GM04503 (cell line): ENCODE results near the gene VTI1A.

ENCODE experiments used
- DNase-seq: peaks from one replicate; pipeline ENCODE4 v3.0.0-alpha.2; 2012; ENCODE audit warnings: low read depth

VTI1A gene

DNA sequence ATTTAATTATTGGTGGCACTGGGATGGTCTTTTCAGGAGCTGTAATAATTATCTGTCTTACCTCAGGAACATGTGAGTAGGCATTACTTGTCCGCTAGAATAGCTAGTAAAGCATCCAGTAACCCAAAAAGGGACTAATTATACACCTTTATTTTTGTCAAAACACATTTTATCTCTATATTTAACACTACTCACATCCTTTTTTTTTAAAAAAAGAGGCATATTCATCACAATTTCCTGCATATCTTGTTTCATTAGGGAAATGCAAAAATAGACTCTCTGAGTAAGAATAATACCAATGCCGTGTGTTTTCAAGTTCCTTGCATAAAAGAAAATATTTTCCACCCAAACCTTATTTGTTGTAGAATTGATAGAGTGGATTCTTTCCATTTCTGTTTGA, 99.5 kb downstream of the VTI1A start:
- no peak for DNase-seq

DNA sequence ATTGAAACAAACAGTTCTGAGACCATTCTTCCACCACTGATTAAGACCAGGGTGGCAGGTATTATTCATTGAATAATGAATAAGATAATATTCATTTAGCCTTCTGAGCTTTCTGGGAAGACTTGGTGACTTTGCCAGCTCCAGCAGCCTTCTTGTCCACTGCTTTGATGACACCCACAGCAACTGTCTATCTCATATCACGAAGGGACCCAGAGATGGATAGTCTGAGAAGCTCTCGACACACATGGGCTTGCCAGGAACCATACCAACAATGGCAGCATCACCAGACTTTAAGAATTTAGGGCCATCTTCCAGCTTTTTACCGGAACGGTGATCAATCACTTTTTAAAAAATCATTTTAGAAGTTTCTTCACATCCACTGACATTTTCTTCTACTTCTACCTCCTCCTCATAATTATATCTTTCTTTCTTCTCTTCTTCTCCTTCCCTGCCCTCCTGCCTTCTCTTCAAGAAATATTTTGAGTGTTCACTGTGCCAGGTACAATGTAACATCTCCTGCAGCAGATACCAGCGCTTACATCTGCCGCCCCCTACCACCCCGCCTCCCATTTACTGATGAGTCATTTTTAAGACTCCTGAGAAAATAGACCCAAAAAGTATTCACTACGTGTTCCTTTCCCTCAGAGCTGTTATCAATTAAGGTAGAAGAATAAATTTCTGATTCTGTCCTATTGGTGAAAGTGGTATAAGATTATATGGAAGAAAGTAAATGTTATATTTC, 101.7 kb downstream of the VTI1A start:
- DNase-seq = no peak

- DNase-seq = no peak
Measured at GRCh38 chr10:112552593-112553110, 105.6 kb downstream of the VTI1A start.

DNA sequence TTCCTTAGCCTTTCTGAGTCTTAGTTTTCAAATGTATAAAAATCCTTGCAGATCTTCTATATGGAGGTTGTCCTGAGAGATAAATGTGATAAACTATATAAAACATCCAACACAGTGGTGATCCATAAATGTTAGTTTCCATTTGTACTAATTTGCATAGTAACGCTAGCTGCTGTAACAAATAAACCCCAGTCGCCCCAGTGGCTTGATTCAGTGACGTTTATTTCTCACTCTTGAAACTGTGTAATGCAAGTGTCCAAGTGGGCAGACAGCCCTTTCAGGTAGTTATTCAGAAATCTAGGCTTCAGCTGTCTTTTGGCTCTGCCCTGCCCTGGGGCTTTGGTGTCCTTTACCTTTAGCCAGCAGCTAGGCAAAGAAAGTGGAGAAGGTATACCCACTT, 106.3 kb downstream of the VTI1A start:
- DNase-seq = no peak

DNA sequence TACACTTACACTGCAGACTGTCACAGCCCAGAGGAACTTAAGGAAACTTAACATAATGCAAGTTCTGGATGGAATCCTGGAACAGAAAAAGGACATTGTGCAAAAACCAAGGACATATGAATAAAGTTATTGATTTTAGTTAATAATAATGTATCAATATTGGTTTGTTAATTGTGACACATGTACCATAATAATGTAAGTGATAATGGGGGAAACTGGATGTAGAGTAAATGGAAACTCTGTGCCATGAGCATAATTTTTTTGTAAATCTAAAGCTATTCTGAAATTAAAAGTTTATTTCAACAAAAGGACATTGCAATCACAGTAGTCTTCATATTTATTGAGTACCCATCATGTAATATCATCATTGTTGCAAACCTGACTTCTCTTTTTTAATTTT, 107.2 kb downstream of the VTI1A start:
- no peak for DNase-seq

DNA sequence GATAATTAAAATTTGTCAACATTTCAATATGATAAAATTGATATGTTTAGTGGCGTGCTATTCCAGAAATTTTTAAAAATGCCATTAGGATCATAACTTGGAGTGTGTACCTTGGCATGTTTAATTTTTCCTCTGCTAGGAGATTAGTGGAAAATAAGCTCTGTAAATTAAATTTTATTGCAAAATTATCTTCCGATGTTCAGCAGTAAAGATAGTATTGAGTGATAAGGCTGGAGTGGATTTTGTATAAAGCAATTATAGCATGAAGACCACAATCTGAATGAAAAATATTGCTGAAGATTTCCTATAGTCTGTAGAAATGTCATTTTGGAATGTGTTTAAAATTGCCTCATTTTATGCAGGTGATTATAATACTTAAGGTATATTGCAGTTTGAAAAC, 110.2 kb downstream of the VTI1A start:
- DNase-seq = no peak

DNA sequence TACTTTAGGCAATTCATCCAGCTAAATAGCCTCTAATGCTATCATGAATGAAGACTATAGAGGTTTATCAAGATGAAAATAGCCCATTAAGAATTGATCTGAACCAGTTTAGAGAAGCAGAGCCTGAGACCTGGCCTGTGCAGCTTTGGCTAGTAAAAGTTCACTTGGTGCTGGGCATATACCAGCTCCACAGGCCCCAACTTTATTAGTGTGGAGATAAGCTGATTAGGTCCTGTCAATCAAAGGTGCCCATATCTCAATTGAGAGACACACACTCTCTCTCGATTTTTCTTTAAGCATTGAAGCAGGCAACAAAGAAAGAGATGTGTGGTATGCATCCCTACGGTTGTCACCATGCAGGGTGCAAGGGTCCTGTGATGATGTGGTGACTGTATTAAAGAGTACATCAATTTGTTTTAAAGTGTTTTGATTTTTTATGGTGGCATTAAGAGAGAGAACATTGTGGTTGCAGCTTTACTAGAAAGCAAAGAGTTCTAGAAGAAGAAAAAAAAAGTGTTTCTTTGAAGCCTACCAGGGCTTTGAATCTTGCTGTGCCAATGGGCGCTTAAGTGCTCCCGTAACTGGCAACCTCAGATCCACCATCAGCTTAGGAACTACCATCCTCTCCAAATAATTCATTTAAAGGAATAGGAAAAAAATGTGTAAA, 111.6 kb downstream of the VTI1A start:
- DNase-seq = no peak

- DNase-seq = no peak
Measured at GRCh38 chr10:112559349-112559748, 112.3 kb downstream of the VTI1A start.

DNA sequence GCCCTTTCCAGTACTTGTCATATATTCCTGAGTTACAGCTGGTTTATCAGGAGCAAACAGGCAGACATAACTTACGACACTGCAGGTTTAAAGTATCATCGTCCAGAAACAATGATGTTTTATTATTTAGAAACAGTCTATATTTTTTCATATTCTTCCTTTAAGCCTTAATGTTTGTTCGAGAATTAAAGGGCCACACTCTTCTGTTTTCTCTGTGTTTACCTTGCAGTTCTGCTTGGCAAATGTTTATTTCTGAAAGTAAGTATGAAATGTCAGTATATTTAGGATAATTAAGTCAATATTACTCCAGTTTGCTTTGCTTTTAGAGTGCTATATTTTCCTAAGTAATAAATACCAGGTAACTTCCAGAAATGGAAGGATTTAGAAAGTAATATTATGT, 115.1 kb downstream of the VTI1A start:
- DNase-seq = no peak

DNA sequence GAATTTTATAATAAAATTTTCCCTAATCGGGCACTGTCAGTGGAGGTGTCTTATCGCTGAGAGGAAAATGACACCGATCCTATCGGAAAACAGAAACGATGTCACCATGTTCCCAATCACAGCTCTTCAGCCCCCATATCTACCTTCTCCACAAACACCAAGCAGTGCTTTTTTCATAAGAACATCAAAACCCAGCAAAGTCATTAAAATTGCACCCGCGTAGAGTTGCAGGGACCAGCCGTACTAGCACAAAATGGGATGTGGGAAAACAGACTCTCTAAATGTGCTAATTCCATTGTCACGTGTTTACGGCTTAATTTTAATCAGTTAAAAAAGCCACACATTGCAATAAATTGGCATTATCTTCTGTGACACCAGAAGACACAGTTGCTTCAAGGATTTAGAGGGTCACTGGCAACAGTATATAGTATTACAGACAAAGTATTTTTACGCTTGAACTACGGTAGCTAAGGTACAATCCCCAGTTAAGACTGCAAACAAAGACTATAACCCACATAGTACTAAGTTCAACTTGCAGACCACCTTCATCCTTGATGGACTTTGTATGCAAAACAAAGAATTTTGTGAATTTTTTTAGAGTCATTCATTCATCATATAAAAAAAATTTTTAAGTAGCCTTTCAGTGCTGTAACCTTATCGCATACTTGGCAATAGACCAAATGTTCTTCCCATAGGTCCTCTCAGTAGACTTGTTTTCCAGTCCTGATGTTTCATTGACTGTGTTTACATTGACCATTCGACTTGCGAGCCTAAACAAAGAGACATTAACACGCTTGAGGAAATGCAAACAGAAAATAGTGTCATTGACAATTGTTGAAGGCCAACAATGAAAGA, 116.0 kb downstream of the VTI1A start:
- DNase-seq = no peak

GRCh38 chr10:112564337-112564736, 117.3 kb downstream of the VTI1A start:
- no peak for DNase-seq

DNA sequence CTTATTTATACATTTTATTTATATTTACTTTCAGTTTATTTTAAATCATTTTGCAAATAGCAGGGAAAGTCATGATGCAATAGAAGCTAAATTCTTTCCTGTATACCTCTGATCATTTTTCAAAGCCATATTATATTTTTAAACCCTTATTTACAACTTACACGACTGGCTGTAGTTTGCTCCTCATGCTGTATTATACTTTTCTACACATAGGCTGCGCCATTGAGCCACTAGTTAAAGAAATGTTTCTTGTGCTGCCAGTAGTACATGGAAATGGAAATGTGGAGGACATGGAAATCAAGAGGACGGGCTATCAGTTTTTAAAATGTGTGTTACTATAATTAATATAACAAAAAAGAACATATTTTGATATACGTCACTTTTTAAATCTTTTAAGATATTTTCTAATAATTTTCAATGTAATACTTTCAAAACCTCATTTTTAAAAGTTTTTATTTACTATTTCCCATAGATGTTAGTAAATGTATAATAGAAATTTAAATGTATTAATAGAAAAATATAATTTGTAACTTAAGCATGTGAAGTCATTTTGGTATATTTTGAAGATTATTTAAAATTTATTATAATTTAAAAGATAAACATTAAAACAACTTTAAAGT, 118.5 kb downstream of the VTI1A start:
- DNase-seq = no peak

DNA sequence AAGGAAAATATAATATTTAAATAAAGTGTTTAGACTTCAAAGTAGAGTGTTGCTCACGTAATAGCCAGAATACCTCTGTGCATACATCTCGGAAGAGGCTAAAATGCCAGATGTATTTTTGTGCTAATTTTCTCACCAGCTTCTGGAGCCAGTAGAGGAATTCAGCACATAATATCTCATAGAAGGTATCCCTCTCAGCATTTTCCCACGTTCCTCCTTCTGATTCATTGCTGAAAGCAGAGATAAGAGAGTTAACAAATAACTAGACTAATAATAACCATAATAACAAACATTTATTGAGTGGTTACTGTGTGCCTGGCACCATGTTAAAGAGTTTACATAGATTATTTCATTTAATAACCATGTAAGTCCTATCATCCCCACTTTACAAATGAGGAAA, 123.6 kb downstream of the VTI1A start:
- DNase-seq = no peak

GRCh38 chr10:112579578-112579977, 132.6 kb downstream of the VTI1A start:
- DNase-seq = no peak

DNA sequence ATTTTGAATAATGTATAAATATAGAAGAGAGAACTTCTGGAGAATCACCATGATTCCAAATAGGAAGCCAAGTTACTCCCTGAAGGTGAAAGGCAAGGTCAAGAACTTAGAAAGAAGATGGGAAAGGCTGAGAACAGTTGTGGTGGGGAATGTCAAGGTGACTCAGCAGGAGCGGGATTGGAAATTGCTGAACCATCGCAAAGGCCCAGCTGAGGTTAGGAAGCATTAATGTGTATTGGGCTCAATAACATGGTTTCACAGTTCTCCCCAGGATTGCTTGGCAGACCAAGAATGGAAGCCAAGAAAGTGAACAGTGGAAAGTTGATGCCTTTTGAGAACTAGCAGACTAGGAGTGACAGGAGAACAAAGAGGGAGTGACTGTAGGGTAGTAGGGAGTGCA, 133.3 kb downstream of the VTI1A start:
- no peak for DNase-seq

- no peak for DNase-seq
Measured at GRCh38 chr10:112581921-112582320, 134.9 kb downstream of the VTI1A start.

GRCh38 chr10:112583236-112583939, 136.4 kb downstream of the VTI1A start:
- DNase-seq = no peak

DNA sequence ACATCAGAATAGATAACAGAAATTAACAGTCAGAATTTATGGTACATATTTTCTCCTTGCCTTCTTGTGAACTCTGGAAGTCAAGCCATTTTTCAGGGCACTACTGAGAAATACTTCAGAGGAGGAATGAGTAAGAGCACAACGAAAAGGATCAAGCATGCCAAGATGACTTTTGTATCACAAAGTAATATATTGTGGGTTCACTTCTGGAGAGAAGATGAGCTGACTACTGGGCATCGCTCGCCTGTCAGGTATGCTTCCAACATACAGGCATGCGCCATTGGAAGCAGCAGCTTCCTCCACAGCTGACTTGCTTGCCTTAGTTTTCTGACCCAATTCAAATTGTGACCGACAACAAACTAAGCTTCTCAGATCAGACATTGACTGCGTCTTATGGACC, 137.3 kb downstream of the VTI1A start:
- DNase-seq = no peak

- no peak for DNase-seq
Measured at GRCh38 chr10:112585126-112585525, 138.1 kb downstream of the VTI1A start.

DNA sequence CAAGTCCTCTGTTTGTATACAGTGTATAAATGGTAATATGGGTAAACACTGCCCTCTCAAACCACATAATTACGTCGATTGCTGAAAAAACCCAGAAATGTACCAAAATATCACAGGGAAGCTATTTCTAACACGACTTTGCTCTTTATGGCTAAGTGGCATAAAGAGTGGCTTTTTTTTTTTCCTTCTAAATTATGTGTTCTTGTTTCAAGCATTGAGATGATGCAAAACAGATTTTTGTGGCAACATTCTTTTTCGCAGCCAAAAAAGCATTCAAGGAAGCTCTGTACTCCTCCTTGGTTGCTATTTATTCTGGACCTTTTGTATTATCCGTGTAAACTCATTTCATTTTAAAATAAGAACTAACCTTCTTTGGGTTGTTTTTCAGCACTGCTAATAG, 138.9 kb downstream of the VTI1A start:
- peak; percentile 47 for DNase-seq

DNA sequence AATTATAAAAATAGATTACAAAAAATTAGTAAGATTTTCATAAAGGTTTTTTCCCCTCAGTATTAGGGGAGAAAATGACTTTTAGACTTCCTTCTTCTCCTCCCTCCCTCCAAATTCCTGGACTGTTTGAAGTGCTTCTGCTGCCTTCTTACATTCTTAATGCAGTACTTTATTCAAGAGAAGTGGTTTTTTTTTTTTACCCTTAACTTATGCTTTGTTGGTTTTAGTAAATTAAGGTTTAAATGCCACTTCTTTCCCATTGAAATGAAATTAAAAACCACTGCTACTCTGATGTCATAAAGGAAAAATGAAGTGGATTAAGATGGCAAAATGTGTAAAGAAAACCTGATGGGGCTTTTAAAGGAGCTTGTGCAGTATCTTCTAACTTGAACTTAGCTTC, 140.7 kb downstream of the VTI1A start:
- no peak for DNase-seq
